SH-SY5Y (cell line): ENCODE measurements around the gene TLR4.

Source experiments
- GATA2 ChIP-seq: IDR thresholded peaks from 2 replicates; pipeline ENCODE4 v1.6.1; 2011; ENCODE audit warnings: mild to moderate bottlenecking, low read depth, low read length
- GATA3 ChIP-seq: IDR thresholded peaks from 2 replicates; pipeline ENCODE4 v1.6.1; 2011; ENCODE audit warnings: low read depth, mild to moderate bottlenecking, low read length, moderate library complexity

TLR4 gene

GRCh38 chr9:117703537-117703936 is 666 bp upstream of the TLR4 start:
- TF ChIP-seq GATA3, result no peak
- TF ChIP-seq GATA2, result no peak

- TF ChIP-seq GATA3 (no peak), GATA2 (no peak)
Observed at GRCh38 chr9:117704597-117704996, 394 bp downstream of the TLR4 start.

- TF ChIP-seq GATA3 (no peak), GATA2 (no peak)
Observed at GRCh38 chr9:117705386-117705785, 1.2 kb downstream of the TLR4 start.

GRCh38 chr9:117706421-117707116 is 2.4 kb downstream of the TLR4 start:
- no peak for TF ChIP-seq GATA2
- TF ChIP-seq GATA3, result no peak

GRCh38 chr9:117707561-117707960 is 3.4 kb downstream of the TLR4 start:
- TF ChIP-seq GATA2 (no peak), GATA3 (no peak)

- TF ChIP-seq GATA3 (no peak), GATA2 (no peak)
Observed at GRCh38 chr9:117709936-117710335, 5.7 kb downstream of the TLR4 start.

- TF ChIP-seq GATA2 (no peak), GATA3 (no peak)
Observed at GRCh38 chr9:117714282-117714681, 10.1 kb downstream of the TLR4 start.

- TF ChIP-seq GATA3, result no peak
- no peak for TF ChIP-seq GATA2
Observed at GRCh38 chr9:117715411-117715989, 11.3 kb downstream of the TLR4 start.

GRCh38 chr9:117718085-117718484 is 13.9 kb downstream of the TLR4 start:
- TF ChIP-seq GATA2 (no peak), GATA3 (no peak)

GRCh38 chr9:117718701-117719100 is 14.5 kb downstream of the TLR4 start:
- TF ChIP-seq GATA2, result no peak
- TF ChIP-seq GATA3, result no peak

- no peak for TF ChIP-seq GATA3
- TF ChIP-seq GATA2, result no peak
Observed at GRCh38 chr9:117719161-117719920, 15.1 kb downstream of the TLR4 start.

GRCh38 chr9:117720066-117720465 is 15.9 kb downstream of the TLR4 start:
- TF ChIP-seq GATA2 (no peak), GATA3 (no peak)

- TF ChIP-seq GATA3, result no peak
- no peak for TF ChIP-seq GATA2
Observed at GRCh38 chr9:117720555-117720954, 16.4 kb downstream of the TLR4 start.

GRCh38 chr9:117720987-117721386 is 16.8 kb downstream of the TLR4 start:
- no peak for TF ChIP-seq GATA2
- no peak for TF ChIP-seq GATA3
